ENCODE data around the gene LRRC1.
"Not testable (repeated sequence)": the region's sequence is repeated elsewhere in the genome, so short reads cannot be mapped to it uniquely, and the experiment has no call there.

Gene LRRC1

DNA sequence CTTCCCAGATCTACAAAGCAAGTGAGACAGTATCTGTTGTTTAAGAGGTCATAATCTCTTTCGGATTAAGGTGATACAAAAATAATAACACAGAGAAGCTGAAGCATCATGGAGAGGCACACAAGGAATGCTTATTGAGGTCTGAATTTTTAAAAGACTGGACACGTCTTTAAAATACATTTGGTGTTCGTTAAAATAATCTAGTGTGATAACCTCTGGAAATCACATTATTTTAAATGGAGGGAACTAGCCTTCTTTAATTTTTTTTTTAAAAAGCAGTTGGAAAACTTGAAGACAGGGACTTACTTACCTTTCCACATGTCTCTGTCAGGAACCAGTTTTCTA, 1.9 kb upstream of the LRRC1 start:
- DNase-seq (ENCODE audit: low read depth): no peak

DNA sequence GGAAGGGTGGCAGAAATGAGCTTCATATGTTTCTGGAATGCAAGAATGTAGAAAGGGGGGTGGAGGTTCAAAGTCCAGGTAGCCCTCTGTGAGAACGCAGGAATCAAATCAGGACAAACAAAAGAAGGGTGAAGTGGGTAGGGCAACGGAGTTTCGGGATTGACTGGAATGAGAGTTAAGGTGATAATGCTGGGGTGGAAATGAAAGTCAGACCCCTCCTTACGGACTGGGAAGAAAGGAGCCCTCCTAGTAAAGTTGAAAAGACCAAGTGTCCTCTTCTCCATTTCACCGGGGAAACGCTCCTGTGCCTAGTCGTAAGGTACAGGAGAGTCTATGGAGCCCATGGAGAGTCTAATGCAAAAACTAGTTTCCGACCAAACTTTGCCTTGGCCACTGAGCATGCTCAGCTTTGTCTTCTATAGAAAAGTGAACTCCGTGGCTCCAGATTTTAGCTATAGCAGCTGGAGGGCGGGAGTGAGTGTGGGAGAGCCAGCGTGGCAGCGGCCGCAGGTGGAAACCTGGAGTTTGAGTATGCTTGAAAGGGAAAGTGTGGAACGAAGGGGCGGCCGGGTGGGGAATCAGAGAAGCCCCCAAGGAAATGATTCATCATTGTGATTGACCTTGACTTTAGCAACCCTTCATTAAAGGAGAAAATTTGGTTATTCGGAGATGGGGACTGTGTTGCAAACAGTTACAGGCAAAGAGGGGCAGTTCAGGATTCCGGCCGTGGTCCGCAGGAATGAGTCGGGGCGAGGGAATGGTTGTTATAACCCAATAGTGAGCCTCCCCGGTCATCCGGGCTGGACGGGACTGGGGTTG, 1.3 kb upstream of the LRRC1 start:
- DNase-seq (ENCODE audit: low read depth): no peak

DNA sequence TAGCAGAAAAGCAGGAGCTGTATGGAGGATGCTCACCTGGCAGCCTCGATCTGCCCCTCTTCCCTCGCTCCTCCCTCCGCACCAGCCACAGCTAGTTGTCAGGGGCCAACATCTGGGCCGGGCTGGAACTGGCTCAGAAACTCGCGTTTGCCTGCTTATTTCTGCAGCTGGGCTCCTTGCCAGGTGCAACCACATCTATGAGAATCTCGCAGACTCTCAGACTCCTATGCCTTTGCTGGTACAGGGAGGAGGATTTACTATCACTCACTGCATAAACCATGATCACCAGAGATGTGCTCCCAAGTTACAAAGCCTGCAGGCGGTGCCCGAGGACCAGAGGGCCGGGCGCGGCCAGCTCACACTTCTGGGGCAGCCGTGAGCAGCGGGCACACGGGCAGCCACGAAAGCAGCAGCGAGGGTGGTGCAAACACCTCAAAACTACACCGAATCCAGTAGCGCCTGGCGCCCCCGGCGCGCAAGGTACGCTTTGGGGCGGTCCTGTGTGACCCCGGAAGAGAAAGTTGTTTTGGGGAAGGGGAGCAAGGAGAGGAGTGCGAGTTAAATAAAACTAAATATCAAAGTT, 577 bp upstream of the LRRC1 start:
- peak; percentile 34 for DNase-seq (ENCODE audit: low read depth)

DNA sequence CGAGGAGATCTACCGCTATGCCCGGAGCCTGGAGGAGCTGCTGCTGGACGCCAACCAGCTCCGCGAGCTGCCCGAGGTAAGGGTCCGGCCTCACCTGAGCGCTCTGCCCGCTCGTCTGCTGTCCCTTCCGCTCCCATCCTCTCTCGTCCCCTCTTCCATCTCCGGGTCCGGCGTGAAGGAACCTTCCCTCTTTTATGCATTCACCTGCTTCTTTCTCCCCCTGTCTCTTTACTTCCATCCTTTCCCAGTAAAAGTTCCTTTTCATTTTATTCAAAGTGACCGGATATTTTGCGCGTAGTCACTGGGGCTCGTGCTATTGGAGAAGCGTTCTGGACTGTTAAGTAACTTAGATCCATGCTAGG, 516 bp downstream of the LRRC1 start:
- no peak for DNase-seq (ENCODE audit: low read depth)

DNA sequence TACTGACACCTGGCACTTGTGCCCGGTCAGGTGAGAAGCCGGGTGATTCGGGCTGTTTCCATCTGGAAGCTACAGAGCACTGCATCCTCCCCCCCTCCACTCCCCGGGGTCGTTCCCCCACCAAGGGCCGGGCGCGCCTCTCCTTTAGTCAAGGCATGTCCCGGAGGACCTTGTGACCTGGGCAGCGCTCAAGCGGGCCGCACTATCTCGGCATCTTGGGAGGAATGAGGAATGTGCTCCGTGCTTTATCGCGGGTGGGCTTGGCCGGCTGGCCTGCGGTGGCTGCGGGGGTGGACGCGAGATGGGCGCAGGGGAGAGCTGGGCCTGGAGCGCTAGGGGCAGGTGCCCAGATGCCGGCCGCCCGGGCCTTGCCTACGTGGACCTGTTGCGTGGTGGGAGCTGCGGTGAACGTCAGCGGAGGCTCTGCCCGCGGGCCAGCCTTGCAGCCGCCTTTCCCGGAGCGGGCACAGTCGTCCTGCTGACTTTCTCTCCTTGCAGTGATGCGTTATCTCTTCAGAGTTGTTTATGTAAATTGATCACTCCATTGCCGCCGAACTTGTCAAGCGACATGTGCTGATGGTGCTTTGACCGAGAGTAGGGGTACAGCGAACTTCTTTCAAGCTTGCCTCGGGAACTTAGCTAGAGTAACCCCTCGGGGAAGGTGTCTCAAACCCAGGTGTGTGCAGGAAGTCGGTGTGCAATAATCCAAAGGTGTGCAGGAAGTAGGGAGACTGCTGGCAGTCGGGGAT, 1.1 kb downstream of the LRRC1 start:
- DNase-seq (ENCODE audit: low read depth): no peak

DNA sequence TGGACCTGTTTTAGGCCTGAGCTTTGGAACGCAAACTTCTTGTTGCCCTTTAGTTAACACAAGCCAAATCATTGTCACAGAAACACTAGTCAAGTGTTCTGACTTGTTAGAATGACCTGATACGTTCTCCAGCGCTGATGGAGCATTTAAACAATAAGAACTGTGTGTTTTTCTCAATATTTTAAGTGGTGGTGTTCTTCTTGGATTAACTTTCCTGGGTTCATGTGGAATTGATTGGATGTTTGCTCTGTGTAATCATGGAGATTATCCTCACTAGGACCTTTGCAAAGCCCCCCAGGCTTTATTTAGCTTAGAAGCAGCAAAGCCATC, 1.6 kb downstream of the LRRC1 start:
- DNase-seq (ENCODE audit: low read depth): no peak

DNA sequence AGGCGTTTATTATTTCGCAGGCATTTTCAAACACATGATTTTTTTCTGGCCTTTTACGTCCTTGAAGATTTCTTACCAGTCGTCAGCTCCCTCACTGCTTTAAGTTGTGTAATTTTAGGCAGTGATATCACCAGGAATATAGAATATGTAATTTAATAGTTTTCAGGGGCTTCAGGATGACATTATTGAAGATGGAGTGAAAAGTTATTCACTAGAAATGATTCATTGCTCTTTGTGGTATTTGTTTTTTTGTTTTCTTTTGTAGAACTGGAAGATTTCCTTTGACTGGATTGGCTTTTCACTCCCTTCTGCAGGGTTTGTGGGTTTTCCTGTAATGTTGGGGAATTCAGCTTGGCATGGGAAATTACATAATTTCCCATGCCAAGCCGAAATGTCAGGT, 2.0 kb downstream of the LRRC1 start:
- DNase-seq (ENCODE audit: low read depth): no peak

DNA sequence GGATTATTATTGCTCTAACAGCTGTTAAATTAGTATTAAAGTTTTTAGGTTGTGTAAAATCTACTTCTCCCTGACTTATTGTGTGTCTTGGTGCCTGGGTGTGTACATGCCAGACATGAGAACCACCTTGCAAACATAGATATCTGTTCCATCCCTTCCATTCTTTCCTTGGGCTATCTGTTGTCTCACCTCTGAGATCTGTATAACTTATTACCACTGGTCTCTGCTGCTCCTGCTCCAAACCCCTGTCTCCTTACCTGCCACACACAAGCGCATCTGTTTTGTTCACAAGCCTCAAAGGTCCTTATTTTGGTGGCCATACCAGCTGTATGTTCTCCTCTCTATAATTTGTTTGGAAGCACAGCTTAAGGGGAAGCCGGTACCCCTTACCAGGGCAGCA, 2.5 kb downstream of the LRRC1 start:
- no peak for DNase-seq (ENCODE audit: low read depth)

DNA sequence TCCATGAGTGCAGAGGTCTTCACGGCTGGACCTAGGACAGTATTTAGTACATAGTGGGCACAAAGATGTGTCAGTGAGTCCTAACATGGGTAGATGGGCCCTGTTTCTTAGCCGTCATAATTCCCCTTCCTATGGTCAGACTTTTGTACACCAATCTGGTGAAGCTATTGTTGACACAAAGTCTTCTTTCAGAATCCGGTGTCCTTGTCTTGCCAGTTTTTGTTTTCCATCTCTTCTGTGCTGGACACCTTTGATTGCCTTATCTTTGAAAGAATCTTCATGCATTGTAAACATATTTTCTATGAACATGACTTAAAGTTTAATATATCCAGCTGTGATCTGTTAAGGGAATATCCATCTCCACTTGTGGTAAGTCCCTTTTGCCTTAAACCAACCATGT, 4.5 kb downstream of the LRRC1 start:
- DNase-seq (ENCODE audit: low read depth): no peak

DNA sequence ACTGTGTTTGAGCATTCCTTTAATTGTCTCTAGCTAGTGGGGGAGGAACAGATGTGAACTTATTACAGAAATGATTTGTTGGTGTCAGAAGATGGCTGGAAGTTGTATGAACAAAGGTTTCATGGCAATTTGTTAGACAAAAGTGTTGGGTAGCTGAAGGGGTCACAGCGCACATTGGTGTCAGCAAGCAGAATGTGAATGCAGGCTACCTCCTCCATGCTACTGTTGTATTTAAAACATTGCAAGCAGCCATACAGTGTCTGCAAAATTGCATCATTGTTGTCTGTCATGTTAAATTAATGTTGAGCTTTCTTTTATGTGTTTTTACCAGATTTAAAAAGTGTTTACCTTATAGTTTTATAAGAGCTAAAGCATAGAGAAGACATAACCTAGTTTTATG, 6.2 kb downstream of the LRRC1 start:
- DNase-seq (ENCODE audit: low read depth): no peak

DNA sequence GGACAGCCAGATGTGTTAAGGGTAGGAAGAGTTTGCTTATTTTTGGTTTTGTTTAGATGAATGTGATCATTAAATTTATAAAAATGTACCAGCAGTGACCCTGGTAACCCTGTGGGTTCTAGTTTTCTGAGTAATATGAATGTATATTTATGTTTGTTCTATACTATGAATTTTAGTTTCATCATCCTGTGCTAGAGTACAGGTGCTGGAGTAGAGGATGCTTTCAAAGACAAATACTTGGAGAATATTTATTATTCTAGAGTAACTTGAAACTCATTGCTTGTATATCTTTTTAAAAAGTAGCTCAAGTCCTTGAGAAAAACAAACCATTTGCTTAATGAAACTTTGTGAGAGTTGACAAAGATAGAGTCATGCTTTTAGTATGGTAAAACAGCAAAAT, 7.8 kb downstream of the LRRC1 start:
- DNase-seq (ENCODE audit: low read depth): no peak

DNA sequence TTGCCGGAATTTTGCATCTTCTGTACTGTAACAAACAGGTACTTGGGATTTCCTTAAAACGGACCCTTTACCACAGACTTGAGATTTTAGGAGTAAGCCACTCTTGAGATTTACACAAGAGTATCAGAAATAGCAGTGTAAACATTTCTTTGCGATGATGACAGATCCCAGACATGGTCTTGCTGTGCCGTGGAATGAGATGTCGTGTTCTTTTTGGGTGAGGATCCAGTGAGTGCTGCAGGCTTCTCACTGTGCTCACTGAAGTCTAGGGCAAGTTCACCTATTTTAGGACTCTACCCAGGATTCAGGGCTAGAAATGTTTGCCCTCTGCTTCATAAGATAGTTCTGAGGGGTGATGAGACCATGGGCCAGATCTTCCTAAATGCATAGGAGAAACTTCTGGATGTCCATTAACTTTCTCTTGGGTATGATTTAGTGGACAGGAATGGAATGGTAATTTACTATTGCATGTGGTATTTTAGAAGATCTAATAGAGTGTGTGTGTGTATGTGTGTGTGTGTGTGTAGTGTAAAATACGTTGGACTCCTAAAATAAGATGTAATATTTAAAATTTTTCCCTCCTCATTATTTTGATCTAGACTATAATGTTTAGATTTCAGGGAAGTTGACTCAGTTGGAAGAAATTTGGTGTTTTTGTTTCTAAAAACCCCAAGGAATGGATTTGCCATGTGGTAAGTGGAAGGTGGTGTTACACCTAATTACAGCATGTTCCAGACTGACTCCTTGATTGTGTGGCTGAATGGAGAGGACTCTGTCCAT, 8.5 kb downstream of the LRRC1 start:
- no peak for DNase-seq (ENCODE audit: low read depth)

DNA sequence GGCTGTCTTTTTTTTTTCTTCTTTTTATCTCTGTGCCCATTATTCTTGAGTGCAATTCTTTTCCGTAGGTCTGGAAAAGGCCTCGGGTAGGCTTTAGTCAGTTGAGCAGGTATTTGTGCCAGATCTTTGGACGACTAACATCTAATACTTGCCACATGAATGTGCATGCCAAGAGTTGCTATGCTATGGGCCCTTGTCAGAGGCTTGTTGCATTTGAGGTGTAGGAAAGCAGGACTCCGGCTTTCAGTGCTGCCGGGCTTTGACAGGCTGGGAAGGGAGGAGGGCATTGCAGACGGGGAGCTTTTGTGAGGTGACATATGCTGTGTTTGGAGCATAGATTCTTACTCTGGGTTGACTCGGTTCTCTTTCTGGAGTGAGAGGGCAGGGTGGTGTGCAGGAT, 10.2 kb downstream of the LRRC1 start:
- DNase-seq (ENCODE audit: low read depth): no peak

DNA sequence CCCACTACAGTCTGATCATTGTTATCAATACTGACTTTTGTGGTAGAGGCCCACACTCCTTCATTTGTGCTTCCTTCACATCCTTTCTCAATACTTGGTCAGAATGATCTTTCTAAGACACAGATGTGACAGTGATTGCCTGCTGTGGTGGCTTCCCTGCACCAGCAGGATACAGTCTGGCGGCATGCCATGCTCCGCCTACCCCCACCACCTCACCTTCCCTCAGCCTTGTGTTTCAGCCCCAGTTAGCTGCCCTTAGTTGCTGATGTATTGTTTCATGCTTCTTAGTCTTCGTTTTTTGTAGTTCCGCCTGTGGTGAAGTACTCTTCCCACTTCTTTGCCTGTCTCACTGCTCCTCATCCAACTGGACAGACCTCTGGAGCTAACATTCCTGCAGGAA, 10.9 kb downstream of the LRRC1 start:
- DNase-seq (ENCODE audit: low read depth): no peak

DNA sequence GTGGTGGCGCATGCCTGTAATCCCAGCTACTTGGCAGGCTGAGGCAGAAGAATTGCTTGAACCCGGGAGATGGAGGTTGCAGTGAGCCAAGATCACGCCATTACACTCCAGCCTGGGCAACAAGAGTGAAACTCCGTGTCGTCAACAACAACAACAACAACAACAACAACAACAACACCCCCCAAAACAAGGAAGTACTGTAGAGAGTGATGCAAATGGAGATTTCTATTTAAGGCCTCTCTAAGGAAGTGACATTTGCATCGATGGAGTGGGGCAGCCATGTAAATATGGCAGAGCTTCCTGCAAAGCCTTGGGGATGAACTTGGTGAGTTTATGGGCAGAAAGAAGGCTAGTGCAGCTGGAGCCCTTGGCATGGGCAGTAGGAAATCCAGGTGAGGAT, 12.8 kb downstream of the LRRC1 start:
- DNase-seq (ENCODE audit: low read depth): not testable (repeated sequence)

DNA sequence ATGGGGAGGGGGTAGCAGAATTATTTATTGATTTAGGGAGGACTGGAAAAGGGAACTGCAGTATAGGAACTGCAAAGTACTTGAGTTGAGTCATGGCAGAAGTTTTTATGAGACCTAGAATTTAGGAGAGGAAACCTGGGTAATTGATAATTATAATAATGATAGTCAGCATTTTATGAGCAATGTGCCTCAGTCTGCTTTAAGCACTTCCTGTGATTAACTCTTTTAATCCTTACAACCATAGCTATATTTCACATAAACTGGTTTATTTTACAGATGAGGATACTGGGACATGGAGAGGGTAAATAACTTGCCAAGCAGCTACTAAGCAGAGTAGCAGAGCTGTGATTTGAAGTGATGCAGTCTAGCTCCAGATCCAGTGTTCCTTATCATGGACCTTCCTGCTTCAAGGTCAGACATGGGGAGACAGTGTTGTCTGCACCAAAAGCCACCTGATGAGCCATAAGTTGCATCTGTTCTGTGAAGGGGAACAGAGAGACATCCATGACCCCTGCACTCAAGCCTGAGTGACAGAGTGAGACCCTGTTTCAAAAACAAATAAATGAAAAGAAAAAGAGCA, 13.6 kb downstream of the LRRC1 start:
- no peak for DNase-seq (ENCODE audit: low read depth)

DNA sequence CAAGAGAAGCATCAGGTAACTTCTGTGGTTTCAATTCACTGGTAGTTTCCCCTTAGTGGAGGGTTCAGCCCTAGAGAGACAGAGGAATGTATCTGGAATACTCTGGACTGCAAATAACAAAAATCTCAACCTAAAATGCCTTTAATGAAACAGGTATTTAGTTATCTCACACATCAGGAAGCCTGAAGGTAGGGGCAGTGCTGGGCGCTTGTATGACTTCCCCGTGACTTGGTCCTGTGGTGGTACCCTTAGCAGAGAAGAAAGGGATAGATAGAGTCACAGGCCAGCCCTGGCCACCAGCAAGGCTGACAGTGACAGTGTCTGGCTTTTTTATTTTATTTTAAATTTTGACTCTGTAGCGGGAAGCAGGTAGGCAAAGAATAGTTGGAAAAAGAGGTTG, 14.9 kb downstream of the LRRC1 start:
- no peak for DNase-seq (ENCODE audit: low read depth)

DNA sequence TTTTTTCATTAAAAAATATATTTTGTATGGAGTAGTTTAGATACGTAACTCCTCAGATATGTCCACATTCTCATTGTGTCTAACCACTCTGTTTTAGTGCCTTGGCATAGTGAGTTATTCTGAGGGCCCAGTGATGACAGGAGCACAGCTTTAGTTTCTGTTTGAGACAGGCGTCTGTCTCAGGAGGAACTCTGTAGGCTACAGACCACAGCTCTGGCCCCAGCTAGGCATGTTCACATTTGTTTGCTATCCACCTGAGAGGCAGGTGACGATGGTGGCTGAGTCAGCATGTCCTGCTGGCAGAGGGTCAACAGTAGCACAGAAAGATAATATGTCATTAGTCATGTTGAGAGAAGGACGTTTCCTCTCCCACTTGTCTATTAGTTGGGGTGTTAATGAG, 16.3 kb downstream of the LRRC1 start:
- DNase-seq (ENCODE audit: low read depth): no peak

DNA sequence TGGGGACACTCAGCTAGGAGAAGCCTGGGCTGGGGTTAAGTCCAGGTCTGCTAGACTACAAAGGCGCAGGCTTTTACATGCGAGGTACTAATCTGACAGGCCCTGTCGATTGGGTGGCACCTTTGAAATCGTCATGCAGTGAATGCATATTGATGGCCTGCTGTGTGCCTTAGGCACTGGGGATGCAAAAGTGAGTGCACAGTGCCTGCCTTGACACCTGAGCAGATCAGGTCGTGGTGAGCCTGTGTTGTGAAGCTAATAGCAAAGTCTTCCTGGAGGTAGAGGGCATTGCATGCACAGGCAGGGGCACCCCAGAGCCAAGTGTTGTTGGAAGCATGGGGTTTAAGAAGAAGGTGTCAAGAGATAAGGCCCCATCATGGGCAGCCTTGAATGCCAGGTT, 16.9 kb downstream of the LRRC1 start:
- no peak for DNase-seq (ENCODE audit: low read depth)

DNA sequence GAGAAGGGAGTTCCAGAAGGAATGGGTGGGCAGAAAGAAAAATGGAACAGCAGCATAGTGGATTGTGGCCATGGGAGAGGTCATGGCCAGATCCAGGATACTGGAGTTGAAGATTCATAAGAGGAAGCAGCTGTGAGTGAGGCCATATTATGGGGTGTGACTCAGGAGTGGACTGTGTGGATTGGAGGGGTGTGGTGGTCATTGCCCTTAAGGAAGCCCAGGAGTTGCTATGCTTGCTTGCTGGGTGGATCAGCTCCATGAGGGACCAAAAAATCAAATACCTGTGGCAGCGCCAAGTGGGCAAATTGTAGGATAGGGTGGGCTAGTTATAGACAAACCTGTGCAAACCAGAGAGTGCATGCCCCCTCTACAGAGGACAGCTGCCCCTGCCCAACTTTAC, 18.3 kb downstream of the LRRC1 start:
- DNase-seq (ENCODE audit: low read depth): no peak

DNA sequence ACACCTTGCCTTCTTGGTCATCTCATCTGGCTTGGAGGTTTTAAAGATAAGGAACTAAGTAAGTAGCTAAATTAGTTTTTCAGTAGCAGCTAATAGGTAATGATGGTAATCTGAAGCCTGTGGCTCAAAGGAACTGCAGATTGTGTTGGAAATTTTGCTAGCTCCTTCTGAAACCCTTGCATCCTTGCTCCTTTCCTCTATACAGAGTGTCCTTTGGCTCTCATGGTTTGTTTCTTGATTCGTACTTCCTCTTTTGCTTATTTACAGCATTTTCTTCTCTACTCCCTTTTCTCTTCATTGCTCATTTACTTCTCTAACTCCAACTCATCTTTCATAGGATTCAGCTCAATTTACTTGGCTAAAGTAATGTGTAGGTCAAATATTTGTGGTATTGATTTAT, 19.0 kb downstream of the LRRC1 start:
- DNase-seq (ENCODE audit: low read depth): no peak

DNA sequence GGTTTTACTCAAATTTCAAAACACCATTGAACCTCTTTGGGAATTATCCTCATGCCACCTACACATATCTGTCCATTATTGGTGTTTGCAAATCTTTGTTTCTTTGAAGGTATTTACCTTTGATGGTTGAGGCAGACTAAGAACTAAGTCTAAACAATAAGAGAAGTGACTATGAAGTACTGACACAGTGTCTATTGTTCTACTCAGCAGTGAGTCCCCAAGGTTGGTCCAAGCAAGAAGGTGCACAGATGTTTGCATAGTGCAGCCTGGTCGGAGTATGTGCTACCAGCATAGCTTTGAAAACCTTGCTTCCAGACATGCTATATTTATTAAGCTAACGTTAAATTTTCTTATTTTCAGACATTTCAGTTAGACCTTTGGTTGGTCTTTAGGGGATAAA, 19.5 kb downstream of the LRRC1 start:
- DNase-seq (ENCODE audit: low read depth): no peak

Measured in activated T-cell treated with anti-CD3 and anti-CD28 coated beads for 1 hour (primary cell).